HG03103 (cell line): Measurements from ENCODE around the gene RAD51B.

Experiments used
- ATAC-seq: cut with Tn5 transposase; IDR thresholded peaks from one replicate; pipeline ENCODE4 v1.9.1; 2021; ENCODE audit warnings: low read depth; ENCODE audit not compliant: unreplicated experiment

RAD51B gene

DNA sequence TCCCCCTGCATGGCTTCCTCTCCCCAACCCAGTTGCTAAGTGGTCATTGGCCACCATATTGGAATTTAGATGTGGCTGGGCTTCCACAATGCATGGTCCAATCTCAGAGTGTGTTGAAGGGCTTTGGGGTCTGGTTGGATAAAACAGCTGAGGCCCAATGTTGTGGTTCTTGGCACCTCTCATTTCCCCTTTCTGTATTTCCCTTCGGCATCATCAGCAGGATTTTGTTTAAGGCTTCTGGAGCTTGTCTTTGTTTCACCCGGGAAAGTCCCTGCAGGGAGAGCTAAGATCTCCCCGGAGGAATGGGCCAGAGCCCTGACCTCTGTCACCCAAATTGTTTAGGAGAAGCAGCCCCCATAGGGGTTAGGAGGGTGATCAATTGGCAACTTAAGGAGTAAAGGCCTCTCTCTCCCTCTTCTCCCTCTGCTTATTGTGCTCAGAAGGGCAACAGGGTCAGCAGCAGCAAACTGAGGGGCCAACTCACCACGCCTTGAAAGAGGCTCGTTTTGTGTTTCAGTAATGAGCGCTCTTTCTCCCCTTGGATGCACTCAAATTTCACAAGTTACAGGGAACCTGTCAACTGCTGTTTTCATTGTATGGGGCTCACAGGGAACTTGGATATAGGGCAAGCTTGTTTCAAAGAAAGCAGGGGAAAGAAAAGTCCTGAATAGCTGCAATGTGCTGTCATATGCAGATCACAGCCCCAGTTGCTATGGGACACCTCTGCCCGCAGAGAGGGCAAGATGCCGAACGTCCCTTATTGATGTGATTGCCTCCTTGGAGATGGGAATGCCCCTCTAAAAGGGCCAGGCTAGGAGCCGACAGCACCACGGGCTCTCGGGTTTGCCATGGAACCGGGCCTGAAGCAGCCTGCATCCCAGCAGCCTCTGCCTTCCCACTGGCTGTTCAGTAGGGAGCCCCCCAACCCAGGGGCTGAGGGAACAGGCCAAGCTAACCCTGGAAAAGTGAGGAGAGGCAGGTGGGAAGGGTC is 749.6 kb downstream of the RAD51B start:
- no peak for ATAC-seq

DNA sequence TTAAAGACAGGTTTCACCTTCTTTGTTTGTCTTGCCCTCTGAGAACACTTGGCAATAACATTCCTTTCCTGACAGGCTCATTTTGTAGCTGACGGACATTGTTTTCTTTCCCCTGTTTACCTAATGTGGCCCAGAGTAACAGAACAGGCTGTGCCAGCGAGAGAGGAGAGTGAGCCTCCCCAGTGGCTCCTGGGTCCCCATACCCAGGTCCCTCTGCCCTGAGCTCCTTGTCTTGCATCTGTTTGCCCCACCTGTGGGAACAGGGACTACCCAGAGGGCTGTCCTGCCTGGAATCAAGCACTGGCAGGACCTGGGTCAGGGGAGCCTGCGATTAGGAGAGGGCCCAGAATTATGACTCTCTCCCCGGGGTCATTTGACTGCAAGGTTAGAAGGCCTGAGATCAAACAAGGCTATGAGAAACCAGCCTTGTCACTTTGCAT is 750.4 kb downstream of the RAD51B start:
- ATAC-seq = no peak

- ATAC-seq = no peak
Observed at GRCh38 chr14:68571114-68571591, 751.6 kb downstream of the RAD51B start.

GRCh38 chr14:68571928-68572525 is 752.4 kb downstream of the RAD51B start:
- no peak for ATAC-seq

GRCh38 chr14:68573126-68573525 is 753.5 kb downstream of the RAD51B start:
- ATAC-seq = no peak

- no peak for ATAC-seq
Observed at GRCh38 chr14:68573722-68574121, 754.1 kb downstream of the RAD51B start.

DNA sequence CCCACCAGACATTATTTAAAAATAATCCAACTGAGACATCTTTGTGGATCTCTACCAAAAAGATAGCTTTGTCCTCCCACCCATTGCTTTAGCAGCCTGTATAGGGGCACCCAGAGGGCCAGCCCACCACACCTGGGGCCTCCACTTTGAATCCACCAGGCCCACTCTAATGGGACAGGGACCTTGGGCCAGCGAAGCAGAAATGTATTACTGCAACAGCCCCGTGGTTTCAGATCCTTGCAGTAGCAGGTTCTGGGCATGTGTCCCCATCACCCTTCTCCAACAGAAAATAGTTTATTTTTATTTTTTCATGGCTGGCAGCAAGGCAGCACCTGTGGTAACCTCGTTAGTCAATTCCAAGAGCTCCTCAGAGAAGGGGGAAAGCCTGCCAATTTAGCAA is 754.9 kb downstream of the RAD51B start:
- no peak for ATAC-seq

GRCh38 chr14:68574906-68575305 is 755.3 kb downstream of the RAD51B start:
- ATAC-seq = no peak

DNA sequence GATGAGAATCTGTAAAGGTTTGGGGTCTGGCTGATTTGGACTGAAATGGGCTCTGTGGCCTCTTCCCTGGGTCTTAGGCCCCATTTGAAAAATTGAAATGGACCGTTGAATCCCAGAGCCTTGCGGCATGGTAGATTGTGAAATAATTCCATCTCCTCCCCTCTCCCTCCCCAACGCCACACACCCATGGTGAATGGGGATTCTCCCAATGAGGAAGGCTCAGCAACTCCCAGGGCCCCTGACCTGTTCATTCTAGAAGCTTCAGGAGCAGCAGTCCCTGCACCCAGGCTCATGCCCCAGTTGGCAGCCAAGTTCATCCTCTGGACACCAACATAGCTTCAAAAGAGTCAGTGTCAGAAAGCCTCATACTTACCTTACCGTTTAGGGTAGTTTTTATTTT is 755.8 kb downstream of the RAD51B start:
- ATAC-seq = no peak

GRCh38 chr14:68576031-68576430 is 756.5 kb downstream of the RAD51B start:
- ATAC-seq = no peak

GRCh38 chr14:68576496-68577244 is 757.1 kb downstream of the RAD51B start:
- no peak for ATAC-seq

DNA sequence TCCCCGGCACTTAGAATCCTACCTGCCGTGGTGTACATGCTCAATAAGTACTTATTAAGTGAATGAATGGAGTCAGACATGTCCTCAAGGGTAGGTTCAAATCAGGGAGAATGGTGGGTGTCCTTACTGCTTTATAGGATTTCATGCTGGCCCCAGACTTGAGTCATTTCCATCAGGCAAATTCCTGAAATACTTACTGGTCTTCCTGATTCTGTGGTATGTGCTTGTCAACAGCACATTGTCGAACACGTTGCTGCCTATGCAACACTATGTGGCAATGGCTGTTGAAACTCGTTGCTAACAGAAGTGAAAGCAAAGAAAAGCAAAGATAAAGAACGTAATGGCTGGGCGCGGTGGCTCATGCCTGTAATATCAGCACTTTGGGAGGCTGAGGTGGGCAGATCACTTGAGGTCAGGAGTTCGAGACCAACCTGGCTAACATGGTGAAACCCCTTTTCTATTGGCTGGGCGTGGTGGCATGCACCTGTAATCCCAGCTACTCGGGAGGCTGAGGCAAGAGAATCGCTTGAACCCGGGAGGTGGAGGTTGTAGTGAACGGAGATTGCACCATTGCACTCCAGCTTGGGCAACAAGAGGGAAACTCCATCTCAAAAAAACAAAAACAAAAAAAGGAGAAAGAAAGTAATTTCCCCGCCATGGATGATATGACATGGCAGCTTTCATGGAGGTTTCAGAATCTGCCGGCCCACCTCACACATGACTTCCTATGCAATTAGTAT is 758.4 kb downstream of the RAD51B start:
- ATAC-seq = no peak

GRCh38 chr14:68578597-68578996 is 759.0 kb downstream of the RAD51B start:
- ATAC-seq = no peak

GRCh38 chr14:68580096-68580645 is 760.6 kb downstream of the RAD51B start:
- ATAC-seq = no peak

DNA sequence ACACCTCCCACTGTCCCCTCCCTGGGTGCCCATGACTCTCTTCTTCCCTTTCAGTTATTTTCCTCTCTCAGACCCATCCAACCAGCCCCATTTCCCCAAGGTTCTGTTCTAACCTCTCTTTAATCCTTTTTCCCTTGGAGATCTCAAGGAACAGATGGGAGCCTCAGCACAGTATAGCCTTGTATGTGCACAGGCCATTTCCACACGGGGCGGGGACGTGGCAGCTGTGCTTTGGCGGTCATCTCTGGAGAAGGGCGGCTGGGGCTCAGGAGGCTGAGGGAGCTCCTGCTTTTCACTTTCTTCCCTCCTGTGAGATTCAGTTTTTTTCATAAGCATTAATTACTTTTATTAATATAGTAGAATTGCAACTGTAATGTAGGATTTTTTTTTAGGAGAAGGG is 761.1 kb downstream of the RAD51B start:
- no peak for ATAC-seq

DNA sequence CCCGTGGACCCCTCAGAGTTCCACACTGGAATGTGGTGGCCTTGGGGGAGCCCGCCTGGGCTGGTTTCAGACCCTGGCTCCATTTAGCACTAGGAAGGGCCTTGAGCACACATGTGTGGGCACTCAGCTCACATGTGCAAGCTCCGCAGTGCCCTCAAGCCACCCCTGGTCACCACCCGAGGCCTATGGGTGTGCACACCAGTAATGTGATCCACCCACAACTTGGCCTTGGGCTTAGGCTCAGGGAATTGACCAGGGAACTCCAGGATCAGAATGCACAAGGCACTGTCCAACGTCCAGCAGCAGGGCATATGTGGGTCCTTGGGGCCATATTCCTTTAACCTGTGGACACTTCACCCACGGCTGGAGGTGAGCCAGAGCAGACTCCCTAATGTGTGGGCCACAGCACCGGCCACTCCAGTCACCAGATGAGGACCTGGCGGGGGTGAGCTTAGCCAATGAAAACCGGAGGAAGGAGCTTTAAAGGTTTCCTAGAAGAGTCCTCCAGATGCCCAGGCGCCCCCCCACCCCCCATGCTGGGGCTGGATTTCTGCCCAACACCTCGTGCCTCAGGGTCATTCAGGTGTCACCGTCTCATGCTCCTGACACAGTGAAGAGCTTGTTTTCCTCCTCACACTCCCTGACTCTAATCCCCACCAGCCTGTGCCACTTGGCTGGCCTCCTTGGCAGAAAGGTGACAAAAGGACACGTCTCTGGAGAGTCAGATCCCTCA is 764.1 kb downstream of the RAD51B start:
- no peak for ATAC-seq

DNA sequence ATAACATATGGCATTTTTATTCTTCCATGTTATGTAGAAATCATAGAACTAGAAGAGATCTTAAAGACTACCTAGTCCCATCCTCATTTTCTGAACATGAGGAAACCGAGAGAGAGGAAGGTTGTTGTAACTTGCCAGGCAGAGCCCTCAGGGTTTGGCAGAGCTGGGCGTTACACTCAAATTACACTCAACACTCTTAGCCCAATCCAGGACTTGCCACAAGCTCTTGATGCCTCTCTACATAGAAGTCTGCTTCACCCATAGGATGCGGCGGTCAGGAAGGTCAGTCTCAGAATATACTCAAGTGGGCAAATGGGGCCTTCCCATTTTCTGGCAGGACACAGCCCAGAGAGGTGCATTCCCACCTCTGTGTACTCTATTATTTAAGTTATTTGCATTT is 765.2 kb downstream of the RAD51B start:
- no peak for ATAC-seq

DNA sequence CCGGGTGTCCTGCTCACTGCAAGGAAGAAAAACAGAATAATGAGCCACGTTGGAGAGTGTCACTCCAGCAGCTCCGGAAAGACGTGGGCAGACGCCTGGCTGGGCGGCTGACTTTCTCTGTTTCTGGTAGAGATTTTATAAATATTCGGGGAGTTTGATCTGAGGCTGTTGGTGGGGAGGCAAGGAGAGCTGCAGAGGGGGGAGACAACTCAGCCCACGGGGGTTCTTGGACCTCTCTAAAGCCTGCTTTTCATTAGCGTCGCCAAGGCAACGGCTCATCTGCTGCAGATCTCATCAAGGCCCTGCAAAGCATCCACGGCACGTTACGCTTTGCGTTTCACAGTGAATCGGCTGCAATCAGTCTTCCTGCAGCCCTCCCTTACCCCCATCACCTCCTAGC is 766.1 kb downstream of the RAD51B start:
- ATAC-seq = no peak
